ENCODE data around the gene CPLANE2. TPM values are rescaled to one million over a fixed set of nuclear protein-coding genes. Genes with fewer than 3 reads are reported as not detected.

The CPLANE2 gene
- total RNA-seq, 1 experiment from 2014 or later, result 5.0 TPM

DNA sequence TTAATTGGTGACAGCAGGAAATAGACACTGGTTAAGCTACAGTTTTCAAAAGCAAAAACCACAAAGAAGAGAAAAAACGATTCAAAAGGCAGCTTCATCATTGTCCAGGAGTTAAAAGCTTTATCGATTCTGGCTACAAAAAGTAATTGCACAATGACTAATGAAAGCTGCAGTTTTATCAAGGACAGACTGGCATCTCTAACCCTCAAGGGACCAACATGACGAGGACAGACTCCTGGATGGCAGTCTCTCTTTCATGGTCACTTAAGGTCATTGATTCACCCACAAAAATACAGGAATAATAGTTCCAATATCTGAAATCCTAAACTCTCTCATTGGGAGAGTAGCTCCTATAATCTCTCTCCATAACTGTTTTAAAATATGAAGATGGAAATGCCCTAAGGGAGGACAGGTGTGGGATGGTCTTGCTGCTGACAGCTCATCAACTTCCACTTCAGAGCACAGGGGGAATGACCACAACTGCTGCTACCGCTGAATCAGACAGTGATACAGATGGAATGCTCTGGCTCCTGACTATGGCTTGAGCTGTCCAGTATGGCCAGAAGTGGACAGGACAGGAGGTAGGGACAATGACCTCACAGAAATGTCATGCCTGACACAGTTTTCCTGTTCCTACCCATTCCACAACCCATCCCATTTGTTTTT lies 17.4 kb upstream of the CPLANE2 start:
- TF ChIP-seq ZNF138 (CRISPR knock-in tag; conservative IDR thresholded peaks at IDR 0.05) (no peak), ETV6 (CRISPR knock-in tag; IDR thresholded peaks at IDR 0.05) (no peak), NR1H2 (CRISPR knock-in tag; IDR thresholded peaks at IDR 0.05) (no peak)
- TF ChIP-seq, protein P1, sequence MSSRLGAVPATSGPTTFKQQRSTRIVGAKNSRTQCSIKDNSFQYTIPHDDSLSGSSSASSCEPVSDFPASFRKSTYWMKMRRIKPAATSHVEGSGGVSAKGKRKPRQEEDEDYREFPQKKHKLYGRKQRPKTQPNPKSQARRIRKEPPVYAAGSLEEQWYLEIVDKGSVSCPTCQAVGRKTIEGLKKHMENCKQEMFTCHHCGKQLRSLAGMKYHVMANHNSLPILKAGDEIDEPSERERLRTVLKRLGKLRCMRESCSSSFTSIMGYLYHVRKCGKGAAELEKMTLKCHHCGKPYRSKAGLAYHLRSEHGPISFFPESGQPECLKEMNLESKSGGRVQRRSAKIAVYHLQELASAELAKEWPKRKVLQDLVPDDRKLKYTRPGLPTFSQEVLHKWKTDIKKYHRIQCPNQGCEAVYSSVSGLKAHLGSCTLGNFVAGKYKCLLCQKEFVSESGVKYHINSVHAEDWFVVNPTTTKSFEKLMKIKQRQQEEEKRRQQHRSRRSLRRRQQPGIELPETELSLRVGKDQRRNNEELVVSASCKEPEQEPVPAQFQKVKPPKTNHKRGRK (CRISPR knock-in tag; IDR thresholded peaks at IDR 0.05; ENCODE audit: borderline replicate concordance), result no peak
- TF ChIP-seq, protein P2, sequence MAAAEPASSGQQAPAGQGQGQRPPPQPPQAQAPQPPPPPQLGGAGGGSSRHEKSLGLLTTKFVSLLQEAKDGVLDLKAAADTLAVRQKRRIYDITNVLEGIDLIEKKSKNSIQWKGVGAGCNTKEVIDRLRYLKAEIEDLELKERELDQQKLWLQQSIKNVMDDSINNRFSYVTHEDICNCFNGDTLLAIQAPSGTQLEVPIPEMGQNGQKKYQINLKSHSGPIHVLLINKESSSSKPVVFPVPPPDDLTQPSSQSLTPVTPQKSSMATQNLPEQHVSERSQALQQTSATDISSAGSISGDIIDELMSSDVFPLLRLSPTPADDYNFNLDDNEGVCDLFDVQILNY (CRISPR knock-in tag; IDR thresholded peaks at IDR 0.05), result no peak
- H3K27me3 Mint-ChIP-seq (ENCODE audit: low read depth), result no peaks in the 10 kb centered on the region
- DNase-seq (ENCODE audit: low spot score) (no peak), ATAC-seq (no peak)
- no peak overlapping the region for H3K4me3 Mint-ChIP-seq
- POLR2A ChIA-PET, result interaction anchor here (0.7 kb wide), 1 partner anchor 13 kb away, joined by 3 read pairs; no protein-coding TSS in a partner anchor
- H3K36me3 Mint-ChIP-seq, result peaks cover 20% of the 10 kb centered on the region
- CTCF ChIA-PET, result interaction anchor here (1.0 kb wide), 1 partner anchor 10 kb away, joined by 3 read pairs; no protein-coding TSS in a partner anchor
- H3K27ac Mint-ChIP-seq, result no peak overlapping the region
- no peaks in the 10 kb centered on the region for H3K9me3 Mint-ChIP-seq
- peaks cover 4% of the 10 kb centered on the region for H3K4me1 Mint-ChIP-seq

DNA sequence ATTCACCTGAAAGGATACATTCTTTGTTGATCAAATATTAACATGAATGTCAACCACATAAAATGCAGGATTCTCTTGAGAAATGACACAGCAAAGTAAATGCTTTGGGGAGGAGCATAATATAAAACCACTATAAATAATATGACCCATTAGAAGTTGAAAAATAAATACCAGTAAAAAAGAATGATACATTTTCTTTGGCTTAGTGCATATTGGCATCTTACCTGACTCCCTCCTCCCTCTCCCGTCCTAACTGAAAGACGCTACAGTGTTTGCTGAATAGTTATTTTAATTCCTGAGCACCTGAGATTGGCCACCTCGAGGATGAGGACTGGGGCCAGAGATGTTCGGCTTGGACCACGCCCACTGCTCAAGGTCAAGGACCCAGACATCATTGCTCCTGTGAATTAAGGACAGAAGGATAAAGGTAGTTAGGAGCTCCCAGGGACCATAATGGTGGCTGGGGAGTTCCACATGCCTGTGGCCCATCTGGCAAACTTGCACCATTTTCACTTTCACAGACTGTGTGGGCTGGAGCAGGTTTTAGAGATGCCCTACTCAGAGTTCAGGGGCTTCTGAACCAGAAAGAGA lies 16.4 kb upstream of the CPLANE2 start:
- Mint-ChIP-seq H3K4me3 (no peak overlapping the region), H3K4me1 (peaks cover 4% of the 10 kb centered on the region), H3K27me3 (ENCODE audit: low read depth) (no peaks in the 10 kb centered on the region), H3K36me3 (peaks cover 20% of the 10 kb centered on the region), H3K27ac (no peak overlapping the region), H3K9me3 (no peaks in the 10 kb centered on the region)
- DNase-seq (ENCODE audit: low spot score) (no peak), ATAC-seq (no peak)
- ChIA-PET CTCF (interaction anchor here (1.0 kb wide), 1 partner anchor 9 kb away, joined by 3 read pairs; no protein-coding TSS in a partner anchor), POLR2A (no interaction called here)
- no peak for TF ChIP-seq EMX1 (CRISPR knock-in tag; IDR thresholded peaks at IDR 0.05)
- TF ChIP-seq RORB (CRISPR knock-in tag; IDR thresholded peaks at IDR 0.05), result no peak
- TF ChIP-seq ZNF219 (CRISPR knock-in tag; IDR thresholded peaks at IDR 0.05; ENCODE audit: borderline replicate concordance), result no peak
- TF ChIP-seq ATF1 (CRISPR knock-in tag; IDR thresholded peaks at IDR 0.05), result no peak
- no peak for TF ChIP-seq JAZF1 (CRISPR knock-in tag; IDR thresholded peaks at IDR 0.05)
- TF ChIP-seq RELA (CRISPR knock-in tag; IDR thresholded peaks at IDR 0.05; ENCODE audit: borderline replicate concordance), result no peak
- TF ChIP-seq, protein P3, sequence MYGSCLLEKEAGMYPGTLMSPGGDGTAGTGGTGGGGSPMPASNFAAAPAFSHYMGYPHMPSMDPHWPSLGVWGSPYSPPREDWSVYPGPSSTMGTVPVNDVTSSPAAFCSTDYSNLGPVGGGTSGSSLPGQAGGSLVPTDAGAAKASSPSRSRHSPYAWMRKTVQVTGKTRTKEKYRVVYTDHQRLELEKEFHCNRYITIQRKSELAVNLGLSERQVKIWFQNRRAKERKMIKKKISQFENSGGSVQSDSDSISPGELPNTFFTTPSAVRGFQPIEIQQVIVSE (CRISPR knock-in tag; IDR thresholded peaks at IDR 0.05; ENCODE audit: borderline replicate concordance), result no peak
- TF ChIP-seq, protein P4, sequence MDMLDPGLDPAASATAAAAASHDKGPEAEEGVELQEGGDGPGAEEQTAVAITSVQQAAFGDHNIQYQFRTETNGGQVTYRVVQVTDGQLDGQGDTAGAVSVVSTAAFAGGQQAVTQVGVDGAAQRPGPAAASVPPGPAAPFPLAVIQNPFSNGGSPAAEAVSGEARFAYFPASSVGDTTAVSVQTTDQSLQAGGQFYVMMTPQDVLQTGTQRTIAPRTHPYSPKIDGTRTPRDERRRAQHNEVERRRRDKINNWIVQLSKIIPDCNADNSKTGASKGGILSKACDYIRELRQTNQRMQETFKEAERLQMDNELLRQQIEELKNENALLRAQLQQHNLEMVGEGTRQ (CRISPR knock-in tag; IDR thresholded peaks at IDR 0.05), result no peak
- TF ChIP-seq HMGA2 (CRISPR knock-in tag; IDR thresholded peaks at IDR 0.05), result no peak
- TF ChIP-seq, protein P5, sequence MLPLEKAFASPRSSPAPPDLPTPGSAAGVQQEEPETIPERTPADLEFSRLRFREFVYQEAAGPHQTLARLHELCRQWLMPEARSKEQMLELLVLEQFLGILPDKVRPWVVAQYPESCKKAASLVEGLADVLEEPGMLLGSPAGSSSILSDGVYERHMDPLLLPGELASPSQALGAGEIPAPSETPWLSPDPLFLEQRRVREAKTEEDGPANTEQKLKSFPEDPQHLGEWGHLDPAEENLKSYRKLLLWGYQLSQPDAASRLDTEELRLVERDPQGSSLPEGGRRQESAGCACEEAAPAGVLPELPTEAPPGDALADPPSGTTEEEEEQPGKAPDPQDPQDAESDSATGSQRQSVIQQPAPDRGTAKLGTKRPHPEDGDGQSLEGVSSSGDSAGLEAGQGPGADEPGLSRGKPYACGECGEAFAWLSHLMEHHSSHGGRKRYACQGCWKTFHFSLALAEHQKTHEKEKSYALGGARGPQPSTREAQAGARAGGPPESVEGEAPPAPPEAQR (CRISPR knock-in tag; IDR thresholded peaks at IDR 0.05), result no peak
- TF ChIP-seq FOXK1 (CRISPR knock-in tag; IDR thresholded peaks at IDR 0.05), result no peak
- TF ChIP-seq NR1H2 (CRISPR knock-in tag; IDR thresholded peaks at IDR 0.05), result no peak
- TF ChIP-seq, protein P6, sequence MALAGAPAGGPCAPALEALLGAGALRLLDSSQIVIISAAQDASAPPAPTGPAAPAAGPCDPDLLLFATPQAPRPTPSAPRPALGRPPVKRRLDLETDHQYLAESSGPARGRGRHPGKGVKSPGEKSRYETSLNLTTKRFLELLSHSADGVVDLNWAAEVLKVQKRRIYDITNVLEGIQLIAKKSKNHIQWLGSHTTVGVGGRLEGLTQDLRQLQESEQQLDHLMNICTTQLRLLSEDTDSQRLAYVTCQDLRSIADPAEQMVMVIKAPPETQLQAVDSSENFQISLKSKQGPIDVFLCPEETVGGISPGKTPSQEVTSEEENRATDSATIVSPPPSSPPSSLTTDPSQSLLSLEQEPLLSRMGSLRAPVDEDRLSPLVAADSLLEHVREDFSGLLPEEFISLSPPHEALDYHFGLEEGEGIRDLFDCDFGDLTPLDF (CRISPR knock-in tag; IDR thresholded peaks at IDR 0.05), result no peak
- TF ChIP-seq MYBL2 (CRISPR knock-in tag; IDR thresholded peaks at IDR 0.05), result no peak

All from WTC11 (cell line).